ENCODE results near the gene EFNA2. TPM values are rescaled to one million over a fixed set of nuclear protein-coding genes. Genes with fewer than 3 reads are reported as not detected.

EFNA2 gene
- total RNA-seq, 1 donor from 2014 or later = not detected

GRCh38 chr19:1272423-1273262 is 13.0 kb upstream of the EFNA2 start:
- no peak for DNase-seq

- no peak for DNase-seq
Observed at GRCh38 chr19:1273263-1274041, 12.2 kb upstream of the EFNA2 start.

GRCh38 chr19:1274081-1274851 is 11.4 kb upstream of the EFNA2 start:
- DNase-seq = no peak

- no peak for DNase-seq
Observed at GRCh38 chr19:1274852-1275259, 10.8 kb upstream of the EFNA2 start.

- peak; percentile 98 for DNase-seq
Observed at GRCh38 chr19:1275260-1275975, 10.3 kb upstream of the EFNA2 start, which contains the start of gene FAM174C. FAM174C (plus strand) TSS chr19:1275530; CDS start chr19:1275550, 20 bp downstream.

- DNase-seq = no peak
Observed at GRCh38 chr19:1275976-1276627, 9.6 kb upstream of the EFNA2 start.

- no peak for DNase-seq
Observed at GRCh38 chr19:1276628-1277022, 9.0 kb upstream of the EFNA2 start.

GRCh38 chr19:1277061-1277460 is 8.6 kb upstream of the EFNA2 start:
- no peak for DNase-seq

- DNase-seq = no peak
Observed at GRCh38 chr19:1278074-1278473, 7.6 kb upstream of the EFNA2 start.

GRCh38 chr19:1278713-1279660 is 6.7 kb upstream of the EFNA2 start:
- no peak for DNase-seq

GRCh38 chr19:1279782-1280341 is 5.8 kb upstream of the EFNA2 start:
- DNase-seq = peak; percentile 93

GRCh38 chr19:1280636-1281568 is 4.8 kb upstream of the EFNA2 start:
- no peak for DNase-seq

- DNase-seq = no peak
Observed at GRCh38 chr19:1281569-1282287, 3.9 kb upstream of the EFNA2 start.

GRCh38 chr19:1282588-1283206 is 3.0 kb upstream of the EFNA2 start:
- DNase-seq = no peak

GRCh38 chr19:1283207-1283916 is 2.3 kb upstream of the EFNA2 start:
- DNase-seq = no peak

- DNase-seq = no peak
Observed at GRCh38 chr19:1283917-1284292, 1.8 kb upstream of the EFNA2 start.

Measured in tongue (tissue), 2 donors.